SU-DHL-6 (cell line): ENCODE measurements around the gene SUSD2.
A peak's percentile ranks its signal among the peaks of the same experiment; 100 is the strongest.

ENCODE experiments used
- H2AFZ ChIP-seq: fragments of 200-600 bp; sonication (generic); 2 replicates; pipeline ENCODE4 v1.6.1; 2014; ENCODE audit warnings: low read depth, mild to moderate bottlenecking, moderate library complexity, mixed read lengths, antibody characterized with exemption, low read length; ENCODE audit not compliant: severe bottlenecking
- H3F3A ChIP-seq: fragments of 200-600 bp; shearing (Covaris generic); 2 replicates; pipeline ENCODE4 v1.6.0; 2016; ENCODE audit warnings: antibody characterized with exemption, mild to moderate bottlenecking; ENCODE audit not compliant: insufficient read depth
- H3K27ac ChIP-seq: fragments of 200-600 bp; sonication (generic); 2 replicates; pipeline ENCODE4 v1.5.1; 2016; ENCODE audit warnings: low read depth, mild to moderate bottlenecking, low read length, moderate library complexity, mixed read lengths
- H3K27me3 ChIP-seq: fragments of 200-600 bp; sonication (generic), shearing (Covaris generic); 2 replicates; pipeline ENCODE4 v1.6.0; 2014; ENCODE audit warnings: mild to moderate bottlenecking, low read length
- H3K36me3 ChIP-seq: fragments of 200-600 bp; sonication (generic); 2 replicates; pipeline ENCODE4 v1.6.1; 2014; ENCODE audit warnings: mild to moderate bottlenecking, low read length, mixed read lengths
- H3K4me2 ChIP-seq: fragments of 300-600, 200-600 bp; shearing (Covaris generic), sonication (generic); 2 replicates; pipeline ENCODE4 v1.6.0; 2014; ENCODE audit warnings: low read length, low read depth, mild to moderate bottlenecking; ENCODE audit not compliant: poor library complexity, severe bottlenecking
- H3K4me3 ChIP-seq: fragments of 200-600 bp; sonication (generic); 2 replicates; pipeline ENCODE4 v1.5.1; 2014; ENCODE audit warnings: antibody characterized with exemption, low read length, mild to moderate bottlenecking, mixed read lengths; ENCODE audit not compliant: insufficient read depth, poor library complexity, severe bottlenecking
- H3K79me2 ChIP-seq: fragments of 200-600 bp; sonication (generic); 2 replicates; pipeline ENCODE4 v1.6.1; 2014; ENCODE audit warnings: mild to moderate bottlenecking, low read length, moderate library complexity; ENCODE audit not compliant: insufficient read depth
- H3K9ac ChIP-seq: fragments of 200-600 bp; sonication (generic); 2 replicates; pipeline ENCODE4 v1.7.0; 2014; ENCODE audit warnings: mild to moderate bottlenecking, low read length
- H3K9me2 ChIP-seq: fragments of 200-600 bp; sonication (generic); replicated peaks from 2 replicates; pipeline ENCODE4 v1.6.1; 2014; ENCODE audit warnings: low read length; ENCODE audit not compliant: insufficient read depth
- H3K9me3 ChIP-seq: fragments of 200-600 bp; sonication (generic); 2 replicates; pipeline ENCODE4 v1.6.1; 2014; ENCODE audit warnings: low read length, mixed read lengths; ENCODE audit not compliant: insufficient read depth
- H4K20me1 ChIP-seq: fragments of 200-600 bp; sonication (generic); 2 replicates; pipeline ENCODE4 v1.6.1; 2014; ENCODE audit warnings: low read depth, mild to moderate bottlenecking, antibody characterized with exemption, low read length, moderate library complexity, mixed read lengths
- CTCF ChIP-seq: fragments of 200-600 bp; sonication (generic); IDR thresholded peaks from one replicate; pipeline ENCODE4 v1.5.1; 2017; ENCODE audit warnings: antibody characterized with exemption, mild to moderate bottlenecking, low read length, moderate library complexity; ENCODE audit not compliant: insufficient read depth, poor library complexity, severe bottlenecking
- EZH2phosphoT487 ChIP-seq: fragments of 200-600 bp; sonication (generic), shearing (Covaris generic); conservative IDR thresholded peaks from 2 replicates; pipeline ENCODE4 v1.6.1; 2018; ENCODE audit warnings: mild to moderate bottlenecking, antibody characterized with exemption, low read length, moderate library complexity, mixed read lengths

SUSD2 gene

GRCh38 chr22:24178502-24179440 is 2.5 kb upstream of the SUSD2 start:
- H2AFZ ChIP-seq, result no peak overlapping the region
- TF ChIP-seq EZH2phosphoT487 (no peak), CTCF (peak; percentile 56)
- H3K4me2 ChIP-seq, result no peak overlapping the region
- H4K20me1 ChIP-seq, result no peaks in the 10 kb centered on the region
- H3K9me2 ChIP-seq, result no peaks in the 10 kb centered on the region
- no peak overlapping the region for H3K9ac ChIP-seq
- no peak overlapping the region for H3K27ac ChIP-seq
- no peaks in the 10 kb centered on the region for H3K27me3 ChIP-seq
- no peak overlapping the region for H3K4me3 ChIP-seq
- H3K36me3 ChIP-seq, result no peaks in the 10 kb centered on the region
- H3F3A ChIP-seq, result no peaks in the 10 kb centered on the region
- H3K9me3 ChIP-seq, result no peaks in the 10 kb centered on the region
- no peaks in the 10 kb centered on the region for H3K79me2 ChIP-seq

DNA sequence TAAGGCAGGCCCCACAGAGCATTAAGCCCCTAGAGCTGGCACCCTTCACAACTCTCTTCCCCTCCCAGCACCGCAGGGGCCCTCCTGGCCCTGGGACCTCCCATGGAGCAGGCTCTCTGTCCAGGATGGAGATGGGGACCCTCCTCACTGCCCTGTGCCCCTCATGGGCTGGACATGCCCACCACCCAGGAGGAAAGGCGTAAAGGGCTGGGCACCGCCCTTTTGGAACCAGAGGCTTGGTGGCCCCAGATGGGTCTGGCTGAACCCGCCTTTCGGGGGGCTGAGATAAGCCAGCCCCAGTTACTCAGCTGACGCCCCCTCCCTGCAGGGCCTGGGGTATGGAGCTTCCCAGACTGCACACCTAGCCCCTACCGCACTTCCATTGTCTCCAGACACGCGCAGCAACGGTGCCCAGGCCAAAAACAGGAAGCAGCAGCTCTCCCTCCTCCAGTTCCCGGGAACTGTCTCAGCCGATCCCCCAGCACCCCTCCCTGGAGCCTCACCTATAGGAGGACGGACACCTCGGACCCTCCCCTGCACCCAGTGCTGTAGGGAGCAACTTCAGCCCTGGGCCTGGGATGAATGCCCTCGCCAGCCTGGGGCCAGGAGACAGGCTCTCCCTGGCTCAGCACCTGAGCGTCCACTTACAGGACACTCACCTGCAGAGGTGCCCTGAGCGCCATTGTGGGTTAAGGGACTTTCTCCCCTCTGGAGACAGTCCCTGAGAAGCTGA is 1.6 kb upstream of the SUSD2 start:
- no peaks in the 10 kb centered on the region for H3F3A ChIP-seq
- TF ChIP-seq CTCF (no peak), EZH2phosphoT487 (no peak)
- H4K20me1 ChIP-seq, result no peaks in the 10 kb centered on the region
- H3K9me2 ChIP-seq, result no peaks in the 10 kb centered on the region
- no peaks in the 10 kb centered on the region for H3K27me3 ChIP-seq
- H3K79me2 ChIP-seq, result no peaks in the 10 kb centered on the region
- no peak overlapping the region for H3K4me3 ChIP-seq
- H3K36me3 ChIP-seq, result no peaks in the 10 kb centered on the region
- no peak overlapping the region for H3K9ac ChIP-seq
- no peak overlapping the region for H3K4me2 ChIP-seq
- H3K27ac ChIP-seq, result no peak overlapping the region
- H2AFZ ChIP-seq, result no peak overlapping the region
- H3K9me3 ChIP-seq, result no peaks in the 10 kb centered on the region

DNA sequence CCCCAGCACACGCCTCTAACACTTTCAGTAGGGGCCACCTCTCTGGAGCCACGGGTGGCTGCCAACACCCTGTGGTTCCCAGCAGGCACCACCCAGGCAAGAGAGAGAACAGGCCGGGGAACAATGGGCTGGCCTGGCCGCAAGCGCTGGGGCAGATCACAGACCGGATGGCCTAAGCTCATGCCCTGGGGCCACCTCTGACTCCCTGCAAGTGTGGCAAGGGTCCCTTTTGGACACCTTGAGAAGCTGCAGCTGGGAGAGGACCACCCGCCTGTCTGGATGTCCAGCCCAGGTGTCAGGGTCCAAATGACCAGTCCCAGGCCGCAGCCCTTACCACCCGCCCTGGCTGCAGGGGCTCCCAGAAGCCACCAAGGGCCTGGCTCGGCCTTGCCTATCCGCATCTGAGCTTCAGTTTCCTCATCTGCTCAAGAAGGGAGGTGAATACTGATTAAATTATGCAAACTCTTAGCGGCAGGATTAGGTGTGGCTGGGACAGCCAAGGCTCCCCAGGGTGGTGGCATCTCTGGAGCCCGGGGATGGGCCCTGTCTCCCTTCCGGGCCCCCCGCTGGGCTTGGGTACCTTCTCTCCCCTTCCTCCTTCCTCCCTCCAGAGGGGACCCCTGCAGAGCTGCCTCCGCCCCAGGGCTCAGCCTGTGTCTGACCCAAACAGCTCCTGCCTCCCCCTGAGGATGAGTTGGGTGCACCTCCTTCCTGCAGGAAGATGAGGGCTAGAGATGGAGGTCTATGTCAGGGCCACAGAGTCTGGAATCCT is 785 bp upstream of the SUSD2 start:
- Histone ChIP-seq H3K9me3 (no peaks in the 10 kb centered on the region), H3K79me2 (no peaks in the 10 kb centered on the region), H3K9ac (no peak overlapping the region), H4K20me1 (no peaks in the 10 kb centered on the region), H3K4me2 (no peak overlapping the region), H3K9me2 (no peaks in the 10 kb centered on the region), H3K36me3 (no peaks in the 10 kb centered on the region), H3F3A (no peaks in the 10 kb centered on the region), H2AFZ (no peak overlapping the region), H3K27ac (no peak overlapping the region), H3K4me3 (no peak overlapping the region), H3K27me3 (no peaks in the 10 kb centered on the region)
- no peak for TF ChIP-seq CTCF
- TF ChIP-seq EZH2phosphoT487, result no peak
